ENCODE data around the gene SCLT1. TPM values are rescaled to one million over a fixed set of nuclear protein-coding genes. Genes with fewer than 3 reads are reported as not detected.

The SCLT1 gene
- total RNA-seq, 3 donors from 2014 or later: 11.5 to 23.6 (median 18.7) TPM

- H3K9me3 ChIP-seq: no peaks in the 10 kb centered on the region
- no peaks in the 10 kb centered on the region for H3K4me1 ChIP-seq
- no peak overlapping the region for H3K27ac ChIP-seq
- no peaks in the 10 kb centered on the region for H3K36me3 ChIP-seq
- no peak for TF ChIP-seq POLR2AphosphoS5 (IDR thresholded peaks at IDR 0.05)
- H3K27me3 ChIP-seq: no peaks in the 10 kb centered on the region
- intact Hi-C loops (cut with DNase I; ENCODE audit: low total_unique reads): no loop called here
- no peak for DNase-seq (ENCODE audit: low spot score in 2 of 2)
- H3K4me3 ChIP-seq: no peak overlapping the region
Measured at GRCh38 chr4:128973384-128973783, 120.0 kb downstream of the SCLT1 start.

DNA sequence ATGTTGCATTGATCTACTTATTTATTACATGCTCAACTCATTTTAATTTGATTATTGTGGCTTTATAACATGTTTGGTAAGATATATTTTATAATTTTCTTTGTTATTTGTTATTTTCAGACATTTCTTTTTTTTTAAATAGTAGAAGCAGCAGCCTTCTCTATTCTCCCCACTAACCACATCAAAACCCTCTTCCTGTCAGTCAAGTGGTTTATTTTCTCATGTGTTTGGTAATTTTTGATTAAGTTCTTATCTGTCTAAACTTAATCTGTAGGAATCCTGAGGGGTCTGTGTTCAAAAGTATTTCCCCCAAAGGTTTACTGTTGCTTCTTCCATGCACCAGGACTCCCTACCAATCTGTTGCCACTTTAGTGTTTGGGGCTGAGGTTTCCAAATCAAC lies 131.9 kb downstream of the SCLT1 start:
- no peaks in the 10 kb centered on the region for H3K27me3 ChIP-seq
- no peak overlapping the region for H3K4me3 ChIP-seq
- no peaks in the 10 kb centered on the region for H3K36me3 ChIP-seq
- TF ChIP-seq POLR2AphosphoS5 (IDR thresholded peaks at IDR 0.05) (no peak), POLR2A (IDR thresholded peaks at IDR 0.05) (no peak)
- TF ChIP-seq, protein P1, sequence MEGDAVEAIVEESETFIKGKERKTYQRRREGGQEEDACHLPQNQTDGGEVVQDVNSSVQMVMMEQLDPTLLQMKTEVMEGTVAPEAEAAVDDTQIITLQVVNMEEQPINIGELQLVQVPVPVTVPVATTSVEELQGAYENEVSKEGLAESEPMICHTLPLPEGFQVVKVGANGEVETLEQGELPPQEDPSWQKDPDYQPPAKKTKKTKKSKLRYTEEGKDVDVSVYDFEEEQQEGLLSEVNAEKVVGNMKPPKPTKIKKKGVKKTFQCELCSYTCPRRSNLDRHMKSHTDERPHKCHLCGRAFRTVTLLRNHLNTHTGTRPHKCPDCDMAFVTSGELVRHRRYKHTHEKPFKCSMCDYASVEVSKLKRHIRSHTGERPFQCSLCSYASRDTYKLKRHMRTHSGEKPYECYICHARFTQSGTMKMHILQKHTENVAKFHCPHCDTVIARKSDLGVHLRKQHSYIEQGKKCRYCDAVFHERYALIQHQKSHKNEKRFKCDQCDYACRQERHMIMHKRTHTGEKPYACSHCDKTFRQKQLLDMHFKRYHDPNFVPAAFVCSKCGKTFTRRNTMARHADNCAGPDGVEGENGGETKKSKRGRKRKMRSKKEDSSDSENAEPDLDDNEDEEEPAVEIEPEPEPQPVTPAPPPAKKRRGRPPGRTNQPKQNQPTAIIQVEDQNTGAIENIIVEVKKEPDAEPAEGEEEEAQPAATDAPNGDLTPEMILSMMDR (IDR thresholded peaks at IDR 0.05): no peak
- intact Hi-C loops (cut with DNase I; ENCODE audit: low total_unique reads): no loop called here
- no peaks in the 10 kb centered on the region for H3K4me1 ChIP-seq
- H3K9me3 ChIP-seq: no peaks in the 10 kb centered on the region
- H3K27ac ChIP-seq: no peak overlapping the region
- DNase-seq (ENCODE audit: low spot score in 2 of 2): no peak

DNA sequence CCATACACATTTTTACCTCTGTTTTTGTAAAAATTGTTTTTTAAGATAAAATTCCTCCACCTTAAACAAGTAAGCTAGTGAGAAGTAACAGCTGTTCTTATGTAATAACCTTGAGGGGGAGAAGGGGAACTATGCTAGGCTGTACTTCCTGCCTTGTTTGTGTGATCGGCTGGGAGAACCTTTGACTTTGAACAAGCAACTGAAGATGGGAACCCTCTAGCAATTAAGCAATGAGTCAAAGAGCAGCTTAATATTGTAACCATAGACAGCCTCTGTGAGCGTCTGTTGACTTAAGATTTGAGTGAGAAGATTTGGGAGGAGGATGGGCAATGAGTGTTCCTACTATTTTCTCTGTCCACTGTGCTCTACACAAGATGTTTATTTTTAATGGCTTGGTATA lies 135.1 kb downstream of the SCLT1 start:
- Histone ChIP-seq H3K36me3 (no peaks in the 10 kb centered on the region), H3K4me1 (no peaks in the 10 kb centered on the region), H3K4me3 (no peak overlapping the region), H3K9me3 (no peaks in the 10 kb centered on the region), H3K27me3 (no peaks in the 10 kb centered on the region), H3K27ac (no peak overlapping the region)
- TF ChIP-seq POLR2AphosphoS5 (IDR thresholded peaks at IDR 0.05) (no peak), POLR2A (IDR thresholded peaks at IDR 0.05) (no peak)
- TF ChIP-seq, protein P1 (IDR thresholded peaks at IDR 0.05): no peak
- no peak for DNase-seq (ENCODE audit: low spot score in 2 of 2)
- intact Hi-C loops (cut with DNase I; ENCODE audit: low total_unique reads): no loop called here

DNA sequence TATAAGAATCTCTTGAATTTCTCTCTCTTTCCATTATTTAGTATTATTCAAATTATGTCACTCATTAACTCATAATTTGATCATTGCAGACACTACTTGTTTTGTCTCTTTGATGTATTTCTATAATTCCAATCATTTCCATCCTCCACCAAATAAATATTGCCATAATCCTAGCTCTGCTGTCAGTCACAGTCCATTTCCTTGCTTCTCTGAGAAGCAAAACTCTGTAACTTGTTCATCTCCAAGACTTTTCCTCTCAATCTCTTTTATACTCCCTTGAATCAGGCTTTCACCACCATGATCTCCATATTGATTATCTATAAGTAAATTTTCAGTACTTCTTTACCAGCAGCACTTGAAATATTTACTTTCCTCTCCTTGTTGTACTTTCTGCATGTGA lies 135.9 kb downstream of the SCLT1 start:
- no peaks in the 10 kb centered on the region for H3K9me3 ChIP-seq
- intact Hi-C loops (cut with DNase I; ENCODE audit: low total_unique reads): no loop called here
- H3K27ac ChIP-seq: no peak overlapping the region
- H3K4me3 ChIP-seq: no peak overlapping the region
- no peaks in the 10 kb centered on the region for H3K4me1 ChIP-seq
- no peaks in the 10 kb centered on the region for H3K27me3 ChIP-seq
- H3K36me3 ChIP-seq: no peaks in the 10 kb centered on the region
- DNase-seq (ENCODE audit: low spot score in 2 of 2): no peak
- TF ChIP-seq POLR2AphosphoS5 (IDR thresholded peaks at IDR 0.05): no peak
- TF ChIP-seq, protein P1 (IDR thresholded peaks at IDR 0.05): no peak
- TF ChIP-seq POLR2A (IDR thresholded peaks at IDR 0.05): no peak

DNA sequence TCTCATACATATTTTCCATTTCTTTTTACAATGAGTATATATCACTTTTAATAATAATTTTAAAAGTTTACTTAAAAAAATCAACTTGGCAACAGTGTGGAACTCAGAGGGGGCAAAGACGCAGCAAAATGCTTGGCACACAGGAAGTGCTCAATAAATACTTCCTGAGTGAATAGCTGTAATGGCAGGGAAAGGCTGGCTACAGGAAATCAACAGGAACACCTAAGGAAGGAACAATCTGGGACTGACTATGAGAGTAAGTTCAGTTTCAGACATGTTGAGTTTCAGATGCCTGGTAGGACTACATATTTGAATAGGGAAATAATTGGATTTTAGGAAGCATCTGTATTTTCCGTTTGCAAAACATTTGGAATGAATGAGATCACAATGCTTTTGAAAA lies 137.6 kb downstream of the SCLT1 start:
- TF ChIP-seq, protein P1 (IDR thresholded peaks at IDR 0.05): no peak
- TF ChIP-seq POLR2AphosphoS5 (IDR thresholded peaks at IDR 0.05) (no peak), POLR2A (IDR thresholded peaks at IDR 0.05) (no peak)
- no peaks in the 10 kb centered on the region for H3K4me1 ChIP-seq

DNA sequence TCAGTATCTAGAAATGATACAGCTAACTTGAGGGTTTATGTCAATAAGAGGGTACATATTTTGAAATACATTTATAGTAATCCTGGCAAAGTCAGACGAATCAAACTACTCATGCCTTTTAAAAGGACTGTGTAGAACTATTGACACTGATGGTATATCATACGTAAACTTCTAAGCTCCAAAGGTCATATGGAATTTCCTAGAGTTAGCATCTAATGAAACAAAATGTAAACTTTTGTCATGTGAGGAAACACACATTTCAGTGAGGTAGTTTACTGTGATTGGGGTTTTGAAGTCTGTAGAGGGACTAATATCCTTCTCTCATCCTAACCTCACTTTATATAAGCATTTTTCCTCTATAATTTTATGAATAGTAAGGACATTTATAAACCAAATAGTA lies 138.4 kb downstream of the SCLT1 start:
- H3K36me3 ChIP-seq: no peaks in the 10 kb centered on the region
- no peak for DNase-seq (ENCODE audit: low spot score in 2 of 2)
- H3K4me3 ChIP-seq: no peak overlapping the region
- no peaks in the 10 kb centered on the region for H3K4me1 ChIP-seq
- no peaks in the 10 kb centered on the region for H3K9me3 ChIP-seq
- no peak for TF ChIP-seq POLR2A (IDR thresholded peaks at IDR 0.05)
- no peaks in the 10 kb centered on the region for H3K27me3 ChIP-seq
- intact Hi-C loops (cut with DNase I; ENCODE audit: low total_unique reads): no loop called here
- no peak overlapping the region for H3K27ac ChIP-seq

More for the DNA sequence above, 137.6 kb downstream of the SCLT1 start:
- Histone ChIP-seq H3K27me3 (no peaks in the 10 kb centered on the region), H3K36me3 (no peaks in the 10 kb centered on the region), H3K27ac (no peak overlapping the region), H3K4me3 (no peak overlapping the region), H3K9me3 (no peaks in the 10 kb centered on the region)
- DNase-seq (ENCODE audit: low spot score in 2 of 2): no peak
- intact Hi-C loops (cut with DNase I; ENCODE audit: low total_unique reads): no loop called here

All from breast epithelium (tissue), 4 donors.